H9 (cell line): ENCODE results near the gene DENR. TPM values are rescaled to one million over a fixed set of nuclear protein-coding genes. Genes with fewer than 3 reads are reported as not detected.

ENCODE experiments used
- DNase-seq: peaks from one replicate; pipeline ENCODE4 v3.0.0-alpha.2; 2017
- H2AFZ ChIP-seq: one replicate; pipeline ENCODE4 v1.6.1; 2013; ENCODE audit warnings: mild to moderate bottlenecking, low read length, control low read depth, moderate library complexity
- H2AK5ac ChIP-seq: 2 replicates; pipeline ENCODE4 v1.6.1; 2013; ENCODE audit warnings: low read length, control low read depth, mixed read lengths; ENCODE audit not compliant: insufficient read length
- H2BK120ac ChIP-seq: one replicate; pipeline ENCODE4 v1.6.1; 2013; ENCODE audit warnings: low read depth, mild to moderate bottlenecking, low read length, control low read depth, inconsistent platforms; ENCODE audit not compliant: poor library complexity, severe bottlenecking
- H2BK12ac ChIP-seq: 2 replicates; pipeline ENCODE4 v1.6.1; 2013; ENCODE audit warnings: low read length, control low read depth, mixed read lengths, low read depth; ENCODE audit not compliant: insufficient read length
- H2BK15ac ChIP-seq: 2 replicates; pipeline ENCODE4 v1.6.1; 2013; ENCODE audit warnings: low read depth, low read length, control low read depth
- H2BK20ac ChIP-seq: one replicate; pipeline ENCODE4 v1.6.1; 2013; ENCODE audit warnings: low read depth, mild to moderate bottlenecking, low read length, control low read depth, inconsistent platforms; ENCODE audit not compliant: poor library complexity, severe bottlenecking
- H2BK5ac ChIP-seq: 2 replicates; pipeline ENCODE4 v1.6.1; 2013; ENCODE audit warnings: low read length, control low read depth, mixed read lengths; ENCODE audit not compliant: insufficient read length
- H3K14ac ChIP-seq: 2 replicates; pipeline ENCODE4 v1.6.1; 2013; ENCODE audit warnings: low read length, control low read depth; ENCODE audit not compliant: insufficient read depth
- H3K18ac ChIP-seq: 2 replicates; pipeline ENCODE4 v1.6.1; 2013; ENCODE audit warnings: low read depth, mild to moderate bottlenecking, mixed read lengths, low read length, control low read depth; ENCODE audit not compliant: insufficient read length
- H3K23ac ChIP-seq: 2 replicates; pipeline ENCODE4 v1.6.1; 2013; ENCODE audit warnings: low read length, control low read depth, mixed read lengths, low read depth; ENCODE audit not compliant: insufficient read length
- H3K23me2 ChIP-seq: 2 replicates; pipeline ENCODE4 v1.6.1; 2013; ENCODE audit warnings: low read depth, mild to moderate bottlenecking, mixed read lengths, low read length, control low read depth; ENCODE audit not compliant: insufficient read length, poor library complexity, severe bottlenecking
- H3K27ac ChIP-seq: 2 replicates; pipeline ENCODE4 v1.5.1; 2013; ENCODE audit warnings: low read length, control low read depth, mixed read lengths, low read depth; ENCODE audit not compliant: insufficient read length
- H3K27me3 ChIP-seq: 2 replicates; pipeline ENCODE4 v1.6.1; 2013; ENCODE audit warnings: low read length, control low read depth, inconsistent platforms; ENCODE audit not compliant: insufficient read depth
- H3K4ac ChIP-seq: 2 replicates; pipeline ENCODE4 v1.6.1; 2013; ENCODE audit warnings: low read depth, mild to moderate bottlenecking, control low read depth, inconsistent platforms, low read length, moderate library complexity
- H3K4me1 ChIP-seq: 2 replicates; pipeline ENCODE4 v1.6.1; 2013; ENCODE audit warnings: low read length, control low read depth, inconsistent platforms; ENCODE audit not compliant: insufficient read depth
- H3K4me2 ChIP-seq: 2 replicates; pipeline ENCODE4 v1.6.1; 2013; ENCODE audit warnings: low read length, control low read depth, mixed read lengths; ENCODE audit not compliant: insufficient read length, insufficient read depth
- H3K56ac ChIP-seq: 2 replicates; pipeline ENCODE4 v1.6.1; 2013; ENCODE audit warnings: low read depth, mild to moderate bottlenecking, mixed read lengths, low read length, control low read depth; ENCODE audit not compliant: insufficient read length
- H3K79me1 ChIP-seq: 2 replicates; pipeline ENCODE4 v1.6.1; 2013; ENCODE audit warnings: low read depth, mild to moderate bottlenecking, moderate library complexity, low read length, control low read depth, inconsistent platforms; ENCODE audit not compliant: insufficient read depth, poor library complexity, severe bottlenecking
- H3K79me2 ChIP-seq: 2 replicates; pipeline ENCODE4 v1.6.1; 2013; ENCODE audit warnings: low read length, control low read depth, inconsistent platforms; ENCODE audit not compliant: insufficient read depth
- H3K9ac ChIP-seq: 2 replicates; pipeline ENCODE4 v1.6.1; 2013; ENCODE audit warnings: low read length, control low read depth, mixed read lengths; ENCODE audit not compliant: insufficient read length; ENCODE audit errors: extremely low read depth
- H3K9me3 ChIP-seq: one replicate; pipeline ENCODE4 v1.6.1; 2013; ENCODE audit warnings: low read depth, low read length, inconsistent platforms; ENCODE audit not compliant: control insufficient read depth
- H3T11ph ChIP-seq: one replicate; pipeline ENCODE4 v1.6.1; 2013; ENCODE audit warnings: mild to moderate bottlenecking, low read length, control low read depth, inconsistent platforms
- H4K20me1 ChIP-seq: one replicate; pipeline ENCODE4 v1.6.1; 2013; ENCODE audit not compliant: control insufficient read depth, insufficient read length, insufficient read depth
- H4K5ac ChIP-seq: 2 replicates; pipeline ENCODE4 v1.6.1; 2013; ENCODE audit warnings: low read depth, mild to moderate bottlenecking, mixed read lengths, low read length, control low read depth; ENCODE audit not compliant: insufficient read length
- H4K8ac ChIP-seq: replicated peaks from 2 replicates; pipeline ENCODE4 v1.6.1; 2013; ENCODE audit warnings: low read length, control low read depth, mixed read lengths, low read depth; ENCODE audit not compliant: insufficient read length
- H4K91ac ChIP-seq: 2 replicates; pipeline ENCODE4 v1.6.1; 2013; ENCODE audit warnings: low read depth, mild to moderate bottlenecking, moderate library complexity, mixed read lengths, low read length, control low read depth; ENCODE audit not compliant: insufficient read length
- H3K27ac Mint-ChIP-seq, 3 experiments: 2 replicates in 2 of 3; 3 replicates in 1 of 3; pipeline ENCODE4 v1.8.0; 2020 to 2021; ENCODE audit warnings: mixed read lengths in 3 of 3, mild to moderate bottlenecking in 1 of 3, moderate library complexity in 1 of 3
- H3K27me3 Mint-ChIP-seq: 2 replicates; pipeline ENCODE4 v1.8.0; 2021; ENCODE audit warnings: low read depth, mild to moderate bottlenecking, moderate library complexity, mixed read lengths
- H3K36me3 Mint-ChIP-seq, 3 experiments: 2 replicates in 2 of 3; 3 replicates in 1 of 3; pipeline ENCODE4 v1.8.0; 2020 to 2021; ENCODE audit warnings: low read depth in 3 of 3, mixed read lengths in 3 of 3; ENCODE audit not compliant: insufficient read depth in 1 of 3
- H3K4me1 Mint-ChIP-seq, 2 experiments: 2 replicates each; pipeline ENCODE4 v1.8.0; 2020; ENCODE audit warnings: mixed read lengths in 2 of 2
- H3K4me3 Mint-ChIP-seq, 2 experiments: 2 replicates in 1 of 2; 3 replicates in 1 of 2; pipeline ENCODE4 v1.8.0; 2020 to 2021; ENCODE audit warnings: mild to moderate bottlenecking in 2 of 2, mixed read lengths in 2 of 2, moderate library complexity in 1 of 2
- H3K9me3 Mint-ChIP-seq, 2 experiments: 2 replicates in 1 of 2; 3 replicates in 1 of 2; pipeline ENCODE4 v1.8.0; 2020; ENCODE audit warnings: mild to moderate bottlenecking in 2 of 2, mixed read lengths in 2 of 2, moderate library complexity in 1 of 2
- whole genome bisulfite sequencing: extraction: QIAGEN DNeasy Blood & Tissue Kit; methylation state at CpG from one replicate; pipeline ENCODE4 v1.1.7; 2013; ENCODE audit warnings: missing lambda C conversion rate, low lambda C conversion rate, mixed read lengths; ENCODE audit not compliant: insufficient read length; ENCODE audit errors: extremely low coverage; 5-methylcytosine and 5-hydroxymethylcytosine counted together
- total RNA-seq: library from RNA; stranded (reverse); gene quantifications from 2 replicates; pipeline ENCODE4 v1.2.1, GENCODE V29; 2021
- TF ChIP-seq, protein P1 (sequence below): fragments of 200-600 bp; sonication (generic); conservative IDR thresholded peaks from 3 replicates; pipeline ENCODE4 v1.8.0; 2021; ENCODE audit warnings: antibody characterized with exemption, mild to moderate bottlenecking

The DENR gene
- total RNA-seq, 1 experiment from 2014 or later, result 104 TPM

DNA sequence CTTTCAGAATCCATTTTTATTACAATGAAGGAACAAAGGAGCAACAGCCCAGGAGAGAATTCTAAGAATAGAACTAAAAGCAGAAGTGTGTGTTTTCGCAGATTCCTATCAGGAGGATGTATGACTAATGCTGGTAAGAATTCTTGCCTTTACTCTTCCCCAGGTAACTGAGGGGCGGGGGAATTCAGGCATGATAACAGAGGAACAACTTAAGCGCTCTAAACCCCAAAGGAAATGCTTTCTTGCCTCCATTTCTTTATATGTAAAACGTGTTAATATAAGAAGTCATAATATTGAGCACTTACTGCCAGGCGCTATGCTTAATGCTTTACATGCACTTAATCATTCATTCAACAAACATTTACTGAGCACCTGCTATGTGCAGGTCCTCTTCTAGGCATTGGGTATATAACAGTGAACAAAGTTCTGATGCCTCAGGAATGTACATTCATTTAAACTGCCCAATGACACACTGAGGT, 26.5 kb upstream of the DENR start:
- H3K18ac ChIP-seq, result no peak overlapping the region
- H3K27ac ChIP-seq, result no peak overlapping the region
- no peak overlapping the region for H2AK5ac ChIP-seq
- H4K5ac ChIP-seq, result no peak overlapping the region
- peaks cover 14 to 22% of the 10 kb centered on the region in 2 experiments for H3K4me1 Mint-ChIP-seq
- H4K8ac ChIP-seq, result no peak overlapping the region
- no peak overlapping the region for H3K56ac ChIP-seq
- no CpG with 5 or more reads among the region's 5 CpGs for WGBS
- no peaks in the 10 kb centered on the region for H3K9me3 ChIP-seq
- no peaks in the 10 kb centered on the region for H4K20me1 ChIP-seq
- no peaks in the 10 kb centered on the region for H3K23me2 ChIP-seq
- no peak overlapping the region for H3K4ac ChIP-seq
- no peaks in the 10 kb centered on the region for H3K4me1 ChIP-seq
- no peak overlapping the region for H3K23ac ChIP-seq
- H2BK15ac ChIP-seq, result no peak overlapping the region
- TF ChIP-seq, protein P1, sequence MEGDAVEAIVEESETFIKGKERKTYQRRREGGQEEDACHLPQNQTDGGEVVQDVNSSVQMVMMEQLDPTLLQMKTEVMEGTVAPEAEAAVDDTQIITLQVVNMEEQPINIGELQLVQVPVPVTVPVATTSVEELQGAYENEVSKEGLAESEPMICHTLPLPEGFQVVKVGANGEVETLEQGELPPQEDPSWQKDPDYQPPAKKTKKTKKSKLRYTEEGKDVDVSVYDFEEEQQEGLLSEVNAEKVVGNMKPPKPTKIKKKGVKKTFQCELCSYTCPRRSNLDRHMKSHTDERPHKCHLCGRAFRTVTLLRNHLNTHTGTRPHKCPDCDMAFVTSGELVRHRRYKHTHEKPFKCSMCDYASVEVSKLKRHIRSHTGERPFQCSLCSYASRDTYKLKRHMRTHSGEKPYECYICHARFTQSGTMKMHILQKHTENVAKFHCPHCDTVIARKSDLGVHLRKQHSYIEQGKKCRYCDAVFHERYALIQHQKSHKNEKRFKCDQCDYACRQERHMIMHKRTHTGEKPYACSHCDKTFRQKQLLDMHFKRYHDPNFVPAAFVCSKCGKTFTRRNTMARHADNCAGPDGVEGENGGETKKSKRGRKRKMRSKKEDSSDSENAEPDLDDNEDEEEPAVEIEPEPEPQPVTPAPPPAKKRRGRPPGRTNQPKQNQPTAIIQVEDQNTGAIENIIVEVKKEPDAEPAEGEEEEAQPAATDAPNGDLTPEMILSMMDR, result no peak
- H3K27me3 ChIP-seq, result no peaks in the 10 kb centered on the region
- no peak overlapping the region for H4K91ac ChIP-seq
- no peak overlapping the region for H3T11ph ChIP-seq
- no peak overlapping the region for H3K4me2 ChIP-seq
- no peaks in the 10 kb centered on the region for H3K27me3 Mint-ChIP-seq
- H3K4me3 Mint-ChIP-seq, result no peak overlapping the region
- no peak overlapping the region for H2BK120ac ChIP-seq
- H3K79me1 ChIP-seq, result no peaks in the 10 kb centered on the region
- no peak overlapping the region for H2BK5ac ChIP-seq
- no peak overlapping the region for H2BK20ac ChIP-seq
- H3K9ac ChIP-seq, result no peak overlapping the region
- H2AFZ ChIP-seq, result no peak overlapping the region
- H3K79me2 ChIP-seq, result no peaks in the 10 kb centered on the region
- no peak overlapping the region for H3K14ac ChIP-seq
- H2BK12ac ChIP-seq, result no peak overlapping the region
- H3K36me3 Mint-ChIP-seq, result no peaks in the 10 kb centered on the region
- no peaks in the 10 kb centered on the region for H3K9me3 Mint-ChIP-seq
- peak; percentile 45 for DNase-seq
- H3K27ac Mint-ChIP-seq, result peak overlapping the region in 1 of 3 experiments; percentile 81; a peak in 4 of 7 replicates
